ENCODE data around the gene TSPOAP1. TPM values are rescaled to one million over a fixed set of nuclear protein-coding genes. Genes with fewer than 3 reads are reported as not detected.

Gene TSPOAP1
- total and polyA plus RNA-seq, 2 of the 13 experiments (the other 11 are each of a cell fraction or from before 2014, with no cell fraction given): not detected

DNA sequence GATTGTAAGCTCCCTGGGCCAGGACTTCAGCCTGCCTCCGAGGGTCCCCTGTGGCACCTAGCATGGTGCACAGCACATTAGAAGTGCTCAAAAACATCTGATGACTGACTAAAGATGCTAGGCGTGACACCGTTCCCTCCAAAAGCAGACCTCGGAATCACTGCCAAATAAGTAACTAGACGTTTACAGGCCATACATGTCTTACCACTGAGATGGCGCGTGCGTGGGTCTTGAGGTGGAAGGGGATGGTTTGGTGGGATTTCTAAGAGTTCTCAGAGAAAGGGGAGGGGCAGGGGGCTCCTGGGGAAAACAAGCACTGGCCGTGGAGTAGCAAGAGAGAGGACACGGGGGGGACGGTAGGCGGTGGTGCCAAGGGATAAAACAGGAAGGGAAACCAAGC is 60.3 kb downstream of the TSPOAP1 start:
- TF ChIP-seq NR2C2 (CRISPR knock-in tag; IDR thresholded peaks at IDR 0.05; ENCODE audit: borderline replicate concordance): no peak
- no peak for TF ChIP-seq UBTF (CRISPR knock-in tag; IDR thresholded peaks at IDR 0.05)
- TF ChIP-seq MED1 (CRISPR knock-in tag; IDR thresholded peaks at IDR 0.05): no peak
- no peak for TF ChIP-seq ZNF782 (CRISPR knock-in tag; IDR thresholded peaks at IDR 0.05; ENCODE audit: borderline replicate concordance)
- TF ChIP-seq ZNF768 (CRISPR knock-in tag; IDR thresholded peaks at IDR 0.05): no peak
- no peak for TF ChIP-seq ZNF20 (CRISPR knock-in tag; IDR thresholded peaks at IDR 0.05)
- TF ChIP-seq ZNF234 (CRISPR knock-in tag; conservative IDR thresholded peaks at IDR 0.05): no peak
- TF ChIP-seq ZNF34 (CRISPR knock-in tag; IDR thresholded peaks at IDR 0.05; ENCODE audit: borderline replicate concordance): no peak
- TF ChIP-seq, protein P1, sequence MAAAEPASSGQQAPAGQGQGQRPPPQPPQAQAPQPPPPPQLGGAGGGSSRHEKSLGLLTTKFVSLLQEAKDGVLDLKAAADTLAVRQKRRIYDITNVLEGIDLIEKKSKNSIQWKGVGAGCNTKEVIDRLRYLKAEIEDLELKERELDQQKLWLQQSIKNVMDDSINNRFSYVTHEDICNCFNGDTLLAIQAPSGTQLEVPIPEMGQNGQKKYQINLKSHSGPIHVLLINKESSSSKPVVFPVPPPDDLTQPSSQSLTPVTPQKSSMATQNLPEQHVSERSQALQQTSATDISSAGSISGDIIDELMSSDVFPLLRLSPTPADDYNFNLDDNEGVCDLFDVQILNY (CRISPR knock-in tag; conservative IDR thresholded peaks at IDR 0.05): no peak
- TF ChIP-seq SYNCRIP (IDR thresholded peaks at IDR 0.05; ENCODE audit: insufficient read depth, low read depth, low read length): no peak
- TF ChIP-seq ZBTB7B (CRISPR knock-in tag; IDR thresholded peaks at IDR 0.05): no peak
- no peak for TF ChIP-seq GPN1 (CRISPR knock-in tag; IDR thresholded peaks at IDR 0.05; ENCODE audit: borderline replicate concordance)
- TF ChIP-seq RBM39 (IDR thresholded peaks at IDR 0.05; ENCODE audit: low read depth, low read length, poor library complexity, severe bottlenecking): no peak
- no peak for ATAC-seq
- intact Hi-C loops (cut with micrococcal nuclease; ENCODE audit: unreplicated experiment) (no loop called here), in situ Hi-C loops (cut with HindIII; ENCODE audit: extremely low pct_ligation_motif_present, low pct_unique_long_range_greater_than_20kb) (no loop called here)
- CTCF ChIA-PET (ENCODE audit: low intra/inter-chr PET ratio, low total read pairs): no interaction called here
- no peaks in the 10 kb centered on the region for H4K20me1 ChIP-seq (ENCODE audit: insufficient read depth, low read length)
- H3K79me2 ChIP-seq (ENCODE audit: insufficient read depth, low read length): no peaks in the 10 kb centered on the region
- no peaks in the 10 kb centered on the region for H3K9me3 ChIP-seq (ENCODE audit: low read length)
- H3K36me3 ChIP-seq (replicated peaks in 1 of 2; ENCODE audit: control insufficient read depth in 1 of 2, insufficient read depth in 2 of 2, low read length in 2 of 2): no peaks in the 10 kb centered on the region
- H3K4me3 ChIP-seq (replicated peaks in 1 of 3; ENCODE audit: insufficient read depth in 1 of 3, low read depth in 2 of 3, low read length in 3 of 3): no peak overlapping the region
- no peak for DNase-seq (ENCODE audit: low spot score)
- peaks cover 3 to 60% of the 10 kb centered on the region in 2 experiments; a peak in 4 of 5 replicates for H3K27me3 ChIP-seq (ENCODE audit: control insufficient read depth in 1 of 2, insufficient read depth in 2 of 2, low read length in 2 of 2)
- 64% methylated on average over 12 of the region's 12 CpGs for WGBS (ENCODE audit: low lambda C conversion rate)
- POLR2A ChIA-PET: no interaction called here
- FAIRE-seq: no peak
- no peak overlapping the region for H2AFZ ChIP-seq (ENCODE audit: low read length)
- no TSS peak for BruUV-seq (replicated peaks)
- no peak overlapping the region for H3K4me2 ChIP-seq (ENCODE audit: low read depth, low read length)
- H3K9ac ChIP-seq (ENCODE audit: insufficient read depth, low read depth, low read length): no peak overlapping the region
- H3K4me1 ChIP-seq (ENCODE audit: insufficient read depth, low read length): no peaks in the 10 kb centered on the region
- no peak overlapping the region for H3K27ac ChIP-seq (ENCODE audit: extremely low read length, insufficient read depth, low read length)

Measured in HepG2 (cell line).